Left ventricle myocardium inferior (tissue), 1 donor: ENCODE measurements around the gene CCDC127. TPM values are rescaled to one million over a fixed set of nuclear protein-coding genes. Genes with fewer than 3 reads are reported as not detected.
"Not testable (repeated sequence)": the region's sequence is repeated elsewhere in the genome, so short reads cannot be mapped to it uniquely, and the experiment has no call there.

Experiments
- DNase-seq: peaks from one replicate; pipeline ENCODE4 v3.0.0-alpha.2; 2020
- H3K27ac ChIP-seq: fragments of 200-600 bp; replicated peaks from 2 replicates; pipeline ENCODE4 v1.8.0; 2021
- H3K27me3 ChIP-seq: fragments of 200-600 bp; 2 replicates; pipeline ENCODE4 v1.8.0; 2021; ENCODE audit warnings: low read depth
- H3K36me3 ChIP-seq: fragments of 200-600 bp; 2 replicates; pipeline ENCODE4 v1.8.0; 2021
- H3K4me1 ChIP-seq: fragments of 200-600 bp; 2 replicates; pipeline ENCODE4 v1.8.0; 2021
- H3K4me3 ChIP-seq: fragments of 200-600 bp; 2 replicates; pipeline ENCODE4 v1.8.0; 2021; ENCODE audit warnings: mild to moderate bottlenecking, moderate library complexity
- H3K9me3 ChIP-seq: fragments of 200-600 bp; replicated peaks from 2 replicates; pipeline ENCODE4 v1.8.0; 2021
- intact Hi-C: fragments of 100-400 bp; cut with micrococcal nuclease; formaldehyde crosslinking; loops from one replicate; pipeline ENCODE4 v1.11.0; 2022
- long read RNA-seq: library from polyadenylated mRNA; unstranded; transcript quantifications from one replicate; pipeline ENCODE4 v2.0.0, GENCODE V29; 2021
- total RNA-seq: library from RNA; stranded (reverse); fragmentation: NEBNext Ultra II Directional; extraction: Animal tissue kit (Norgen Biotek cat#: 25700); gene quantifications from one replicate; pipeline ENCODE4 v1.2.1, GENCODE V29; 2021
- TF ChIP-seq, protein P1 (sequence below): fragments of 200-600 bp; IDR thresholded peaks from 2 replicates; pipeline ENCODE4 v1.8.0; 2021; ENCODE audit warnings: antibody characterized with exemption, mild to moderate bottlenecking, borderline replicate concordance
- donor health status: DM: no; HTN: yes; CAD: no; lungs with severe emphysema.

The CCDC127 gene
- 7.9 TPM for total RNA-seq
- long read RNA-seq, full-length matches to known transcripts, result 17 of 25 reads
- long read RNA-seq, partial matches to known transcripts, result 0 of 25 reads
- long read RNA-seq, other reads (novel, unspliced or antisense), result 8 of 25 reads

DNA sequence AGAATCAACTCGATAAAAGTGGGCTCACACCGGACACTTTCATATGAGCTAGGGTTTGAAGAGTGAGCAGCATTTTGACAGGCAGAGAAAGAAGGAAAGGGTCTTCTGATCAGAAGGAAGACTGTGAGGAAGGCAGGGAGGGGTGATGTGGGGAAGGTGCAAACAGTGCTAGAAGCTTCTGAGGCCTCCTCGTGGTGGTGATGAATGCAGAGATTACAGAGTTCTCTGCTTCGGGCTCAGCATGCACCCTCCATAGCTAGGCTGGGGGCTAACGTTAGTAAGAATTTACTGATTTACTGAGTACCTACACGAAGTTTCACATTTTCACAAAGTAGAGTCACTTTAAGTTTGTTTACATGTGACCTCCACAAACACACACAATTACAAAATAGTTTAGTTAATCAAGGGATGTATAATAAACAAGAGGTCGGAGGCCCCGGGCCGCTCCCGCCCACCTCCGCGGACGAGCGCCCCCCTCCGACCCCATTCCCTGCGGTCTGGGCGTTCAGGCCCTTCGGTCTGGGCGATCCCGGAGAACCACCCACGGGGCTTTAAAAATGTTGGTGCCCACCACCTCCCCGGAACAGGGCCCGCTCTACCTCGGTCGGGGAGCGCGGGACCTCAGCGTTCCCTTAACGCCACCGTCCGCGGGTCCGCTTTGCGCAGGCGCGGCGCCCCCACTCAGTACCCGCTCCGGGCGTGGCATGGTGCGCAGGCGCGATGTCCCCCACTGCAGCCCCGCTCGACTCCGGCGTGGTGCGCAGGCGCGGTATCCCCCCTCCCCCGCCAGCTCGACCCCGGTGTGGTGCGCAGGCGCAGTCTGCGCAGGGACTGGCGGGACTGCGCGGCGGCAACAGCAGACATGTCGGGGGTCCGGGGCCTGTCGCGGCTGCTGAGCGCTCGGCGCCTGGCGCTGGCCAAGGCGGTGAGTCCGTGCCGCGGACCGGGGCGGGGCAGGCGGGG is at the start of gene CCDC127, which contains the start of gene SDHA:
TSS of gene CCDC127 (minus strand) at position 660 of the 963 bp plus-strand sequence. CDS start 1,304 bp downstream, outside the sequence.
TSS of gene SDHA (plus strand) at position 827 of the 963 bp plus-strand sequence. CDS start at position 863, 36 bp downstream.
- H3K9me3 ChIP-seq, intact Hi-C loops, H3K27me3 ChIP-seq: not testable (repeated sequence)
- DNase-seq, result peak; percentile 98
- Histone ChIP-seq H3K4me3 (peak within 1 kb of the TSS; percentile 100), H3K36me3 (peaks cover 16% of the 10 kb centered on the region), H3K27ac (peak within 1 kb of the TSS; percentile 99), H3K4me1 (peaks cover 69% of the 10 kb centered on the region)
- TF ChIP-seq, protein P1, sequence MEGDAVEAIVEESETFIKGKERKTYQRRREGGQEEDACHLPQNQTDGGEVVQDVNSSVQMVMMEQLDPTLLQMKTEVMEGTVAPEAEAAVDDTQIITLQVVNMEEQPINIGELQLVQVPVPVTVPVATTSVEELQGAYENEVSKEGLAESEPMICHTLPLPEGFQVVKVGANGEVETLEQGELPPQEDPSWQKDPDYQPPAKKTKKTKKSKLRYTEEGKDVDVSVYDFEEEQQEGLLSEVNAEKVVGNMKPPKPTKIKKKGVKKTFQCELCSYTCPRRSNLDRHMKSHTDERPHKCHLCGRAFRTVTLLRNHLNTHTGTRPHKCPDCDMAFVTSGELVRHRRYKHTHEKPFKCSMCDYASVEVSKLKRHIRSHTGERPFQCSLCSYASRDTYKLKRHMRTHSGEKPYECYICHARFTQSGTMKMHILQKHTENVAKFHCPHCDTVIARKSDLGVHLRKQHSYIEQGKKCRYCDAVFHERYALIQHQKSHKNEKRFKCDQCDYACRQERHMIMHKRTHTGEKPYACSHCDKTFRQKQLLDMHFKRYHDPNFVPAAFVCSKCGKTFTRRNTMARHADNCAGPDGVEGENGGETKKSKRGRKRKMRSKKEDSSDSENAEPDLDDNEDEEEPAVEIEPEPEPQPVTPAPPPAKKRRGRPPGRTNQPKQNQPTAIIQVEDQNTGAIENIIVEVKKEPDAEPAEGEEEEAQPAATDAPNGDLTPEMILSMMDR, result peak; percentile 37

- TF ChIP-seq, protein P1, result no peak
- DNase-seq, result no peak
- intact Hi-C loops, result no loop called here
- H3K4me3 ChIP-seq, result no peak overlapping the region
- H3K4me1 ChIP-seq, result peaks cover 32% of the 10 kb centered on the region
- peaks cover 31% of the 10 kb centered on the region for H3K36me3 ChIP-seq
- no peaks in the 10 kb centered on the region for H3K27me3 ChIP-seq
- no peaks in the 10 kb centered on the region for H3K9me3 ChIP-seq
- peak overlapping the region; percentile 12 for H3K27ac ChIP-seq
Measured at GRCh38 chr5:267716-268115, 49.8 kb upstream of the CCDC127 start.

GRCh38 chr5:266311-267026 is 48.5 kb upstream of the CCDC127 start:
- H3K36me3 ChIP-seq, result peaks cover 35% of the 10 kb centered on the region
- H3K4me3 ChIP-seq, DNase-seq, H3K9me3 ChIP-seq, H3K27me3 ChIP-seq, intact Hi-C loops: not testable (repeated sequence)
- peaks cover 26% of the 10 kb centered on the region for H3K4me1 ChIP-seq
- peak overlapping the region; percentile 30 for H3K27ac ChIP-seq

DNA sequence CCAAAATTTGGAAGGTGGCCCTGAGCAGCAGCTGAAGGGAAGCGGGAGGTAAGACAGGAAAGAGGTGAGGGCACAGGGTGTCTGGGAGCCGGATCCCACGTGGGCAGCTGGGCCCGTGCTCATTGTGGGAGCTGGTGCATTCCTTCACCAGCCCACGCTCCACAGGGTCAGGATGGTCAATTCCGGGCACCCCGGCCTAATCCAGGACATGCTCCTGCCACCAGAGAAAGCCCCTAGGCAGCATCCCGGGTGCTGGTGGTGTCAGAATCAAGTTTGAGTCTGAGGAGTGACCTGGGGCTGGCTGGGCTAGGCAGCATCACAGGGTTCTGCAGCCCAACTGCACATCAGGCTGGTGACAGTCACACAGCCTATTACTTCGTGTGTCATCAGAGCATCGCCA is 46.4 kb upstream of the CCDC127 start:
- H3K9me3 ChIP-seq, result no peaks in the 10 kb centered on the region
- H3K4me3 ChIP-seq, result no peak overlapping the region
- peak overlapping the region; percentile 81 for H3K27ac ChIP-seq
- intact Hi-C loops, result no loop called here
- peaks cover 35% of the 10 kb centered on the region for H3K36me3 ChIP-seq
- peaks cover 16% of the 10 kb centered on the region for H3K4me1 ChIP-seq
- DNase-seq, result no peak
- TF ChIP-seq, protein P1, result no peak
- no peaks in the 10 kb centered on the region for H3K27me3 ChIP-seq

GRCh38 chr5:263275-263974 is 45.5 kb upstream of the CCDC127 start:
- intact Hi-C loops, result not testable (repeated sequence)

DNA sequence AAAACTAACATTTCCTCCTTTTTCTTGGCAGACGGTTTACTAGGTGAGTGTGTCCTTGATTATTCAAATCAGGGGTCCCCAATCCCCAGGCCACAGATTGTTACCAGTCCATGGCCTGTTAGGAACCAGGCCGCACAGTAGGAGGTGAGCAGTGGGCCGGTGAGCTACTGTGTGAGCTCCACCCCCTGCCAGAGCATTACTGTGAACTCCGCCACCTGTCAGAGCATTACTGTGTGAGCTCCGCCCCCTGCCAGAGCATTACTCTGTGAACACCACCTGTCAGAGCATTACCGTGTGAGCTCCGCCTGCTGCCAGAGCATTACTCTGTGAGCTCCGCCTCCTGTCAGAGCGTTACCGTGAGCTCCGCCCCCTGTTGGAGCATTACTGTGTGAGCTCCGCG is 39.2 kb upstream of the CCDC127 start:
- Histone ChIP-seq H3K27me3 (no peaks in the 10 kb centered on the region), H3K4me3 (no peak overlapping the region), H3K4me1 (peaks cover 12% of the 10 kb centered on the region), H3K36me3 (peaks cover 54% of the 10 kb centered on the region), H3K27ac (peak overlapping the region; percentile 60), H3K9me3 (no peaks in the 10 kb centered on the region)
- intact Hi-C loops, result no loop called here
- DNase-seq, result no peak
- TF ChIP-seq, protein P1, result no peak

More at GRCh38 chr5:263275-263974, 45.5 kb upstream of the CCDC127 start:
- peaks cover 16% of the 10 kb centered on the region for H3K4me1 ChIP-seq
- not testable (repeated sequence) for H3K9me3 ChIP-seq, H3K27me3 ChIP-seq, DNase-seq, H3K4me3 ChIP-seq
- H3K27ac ChIP-seq, result peak overlapping the region; percentile 81
- H3K36me3 ChIP-seq, result peaks cover 36% of the 10 kb centered on the region

DNA sequence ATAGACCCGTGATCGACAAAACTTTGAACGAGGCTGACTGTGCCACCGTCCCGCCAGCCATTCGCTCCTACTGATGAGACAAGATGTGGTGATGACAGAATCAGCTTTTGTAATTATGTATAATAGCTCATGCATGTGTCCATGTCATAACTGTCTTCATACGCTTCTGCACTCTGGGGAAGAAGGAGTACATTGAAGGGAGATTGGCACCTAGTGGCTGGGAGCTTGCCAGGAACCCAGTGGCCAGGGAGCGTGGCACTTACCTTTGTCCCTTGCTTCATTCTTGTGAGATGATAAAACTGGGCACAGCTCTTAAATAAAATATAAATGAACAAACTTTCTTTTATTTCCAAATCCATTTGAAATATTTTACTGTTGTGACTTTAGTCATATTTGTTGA is 38.4 kb upstream of the CCDC127 start:
- Histone ChIP-seq H3K36me3 (peaks cover 57% of the 10 kb centered on the region), H3K27ac (peak overlapping the region; percentile 70), H3K4me1 (peaks cover 12% of the 10 kb centered on the region)
- intact Hi-C loops, H3K4me3 ChIP-seq, H3K9me3 ChIP-seq, H3K27me3 ChIP-seq: not testable (repeated sequence)
- DNase-seq, result peak; percentile 57

- H3K4me3 ChIP-seq, H3K27me3 ChIP-seq, DNase-seq, H3K9me3 ChIP-seq, intact Hi-C loops, H3K27ac ChIP-seq: not testable (repeated sequence)
- Histone ChIP-seq H3K36me3 (peaks cover 67% of the 10 kb centered on the region), H3K4me1 (peaks cover 12% of the 10 kb centered on the region)
Measured at GRCh38 chr5:255116-255515, 37.2 kb upstream of the CCDC127 start.
